SK-N-SH treated with all-trans-retinoic acid at 6 μM for 48 hours (cell line): ENCODE measurements around the gene NEK11.

ENCODE experiments used
- BACH2 ChIP-seq: fragments of 250-450 bp; sonication (Bioruptor Pico); IDR thresholded peaks from 2 replicates; pipeline ENCODE4 v1.9.0; 2021; ENCODE audit warnings: mild to moderate bottlenecking, borderline replicate concordance
- CSDC2 ChIP-seq: fragments of 250-450 bp; sonication (Bioruptor Pico); IDR thresholded peaks from 2 replicates; pipeline ENCODE4 v1.5.0; 2020; ENCODE audit warnings: mild to moderate bottlenecking, moderate library complexity
- GLIS3 ChIP-seq: fragments of 250-450 bp; sonication (Bioruptor Pico); IDR thresholded peaks from 2 replicates; pipeline ENCODE4 v1.5.0; 2020; ENCODE audit warnings: mild to moderate bottlenecking, moderate library complexity
- RARB ChIP-seq: fragments of 250-450 bp; sonication (Bioruptor Pico); IDR thresholded peaks from 2 replicates; pipeline ENCODE4 v1.8.0; 2021; ENCODE audit warnings: mild to moderate bottlenecking, moderate library complexity
- ZFP30 ChIP-seq: fragments of 450-650 bp; formaldehyde crosslinking; IDR thresholded peaks from 2 replicates; pipeline ENCODE4 v1.5.0; 2022; ENCODE audit warnings: mild to moderate bottlenecking, moderate library complexity
- TF ChIP-seq, protein P1 (sequence below): fragments of 250-450 bp; sonication (Bioruptor Pico); IDR thresholded peaks from 2 replicates; pipeline ENCODE4 v1.5.1; 2020; ENCODE audit warnings: low read depth, mild to moderate bottlenecking, moderate library complexity

- TF ChIP-seq RARB (CRISPR knock-in tag) (no peak), CSDC2 (CRISPR knock-in tag) (no peak), BACH2 (CRISPR knock-in tag) (no peak), GLIS3 (CRISPR knock-in tag) (no peak), ZFP30 (no peak)
- TF ChIP-seq, protein P1, sequence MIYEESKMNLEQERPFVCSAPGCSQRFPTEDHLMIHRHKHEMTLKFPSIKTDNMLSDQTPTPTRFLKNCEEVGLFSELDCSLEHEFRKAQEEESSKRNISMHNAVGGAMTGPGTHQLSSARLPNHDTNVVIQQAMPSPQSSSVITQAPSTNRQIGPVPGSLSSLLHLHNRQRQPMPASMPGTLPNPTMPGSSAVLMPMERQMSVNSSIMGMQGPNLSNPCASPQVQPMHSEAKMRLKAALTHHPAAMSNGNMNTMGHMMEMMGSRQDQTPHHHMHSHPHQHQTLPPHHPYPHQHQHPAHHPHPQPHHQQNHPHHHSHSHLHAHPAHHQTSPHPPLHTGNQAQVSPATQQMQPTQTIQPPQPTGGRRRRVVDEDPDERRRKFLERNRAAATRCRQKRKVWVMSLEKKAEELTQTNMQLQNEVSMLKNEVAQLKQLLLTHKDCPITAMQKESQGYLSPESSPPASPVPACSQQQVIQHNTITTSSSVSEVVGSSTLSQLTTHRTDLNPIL, result no peak
Observed at GRCh38 chr3:131077904-131078303, 51.2 kb downstream of the NEK11 start.
